Activated CD8-positive, alpha-beta memory T cell treated with anti-CD3 and anti-CD28 coated beads, Interleukin-2, amount 10 ng/mL, durations not matched to agents 7 days and 5 days (primary cell): Measurements from ENCODE around the gene SPAG17. TPM values are rescaled to one million over a fixed set of nuclear protein-coding genes. Genes with fewer than 3 reads are reported as not detected.
"Not testable (repeated sequence)": the region's sequence is repeated elsewhere in the genome, so short reads cannot be mapped to it uniquely, and the experiment has no call there.

Experiments used
- ATAC-seq: fragments of 150-1000 bp; cut with Tn5 transposase; one replicate; pipeline ENCODE4 v1.10.0; 2021; ENCODE audit warnings: moderate library complexity
- CTCF ChIA-PET: fragments of 350-600 bp; sonication (Branson Sonifier 250); formaldehyde crosslinking; loops from one replicate; lab custom pipeline; 2021; ENCODE audit warnings: antibody characterized with exemption; lab: Charles Lee
- DNase-seq: peaks from one replicate; pipeline ENCODE4 v3.0.0-alpha.2; 2020
- H3K27ac Mint-ChIP-seq: one replicate; pipeline ENCODE4 v1.8.0; 2021; ENCODE audit warnings: mild to moderate bottlenecking, mixed read lengths
- H3K27me3 Mint-ChIP-seq: one replicate; pipeline ENCODE4 v1.8.0; 2021; ENCODE audit warnings: mixed read lengths
- H3K36me3 Mint-ChIP-seq: one replicate; pipeline ENCODE4 v1.8.0; 2021; ENCODE audit warnings: mild to moderate bottlenecking, mixed read lengths
- H3K4me1 Mint-ChIP-seq: one replicate; pipeline ENCODE4 v1.8.0; 2021; ENCODE audit warnings: mixed read lengths
- H3K4me3 Mint-ChIP-seq: one replicate; pipeline ENCODE4 v1.8.0; 2021; ENCODE audit warnings: mild to moderate bottlenecking, moderate library complexity, mixed read lengths
- H3K9me3 Mint-ChIP-seq: one replicate; pipeline ENCODE4 v1.8.0; 2022; ENCODE audit warnings: low read depth, mixed read lengths
- total RNA-seq, 2 experiments: library from RNA; stranded (reverse); gene quantifications; one replicate each; pipeline ENCODE4 v1.2.3, GENCODE V29; 2021

The SPAG17 gene
- total RNA-seq, 2 experiments from 2014 or later = not detected

DNA sequence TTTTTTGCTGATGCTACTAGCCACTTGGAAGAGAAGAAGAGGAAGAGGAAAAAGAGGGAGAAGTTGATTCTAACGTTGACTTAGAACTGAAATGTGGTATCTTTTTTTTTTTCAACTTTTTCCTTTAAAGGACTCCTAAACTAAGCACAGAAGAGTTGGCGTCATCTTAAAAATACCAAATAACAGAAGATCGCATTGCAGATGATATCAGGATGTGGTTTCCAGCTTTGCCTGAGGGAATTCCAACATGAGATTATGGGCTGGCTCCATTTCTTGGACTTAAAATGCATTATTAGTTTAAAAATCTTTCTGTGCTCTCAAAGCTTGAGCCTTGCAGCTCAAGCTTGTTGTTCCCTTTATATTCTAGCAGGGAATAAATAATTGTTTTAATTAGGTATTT is 225.7 kb downstream of the SPAG17 start:
- Mint-ChIP-seq H3K4me3 (no peak overlapping the region), H3K27ac (no peak overlapping the region), H3K4me1 (no peaks in the 10 kb centered on the region), H3K36me3 (peaks cover 26% of the 10 kb centered on the region), H3K27me3 (no peaks in the 10 kb centered on the region), H3K9me3 (no peaks in the 10 kb centered on the region)
- CTCF ChIA-PET = interaction anchor here (0.6 kb wide), 1 partner anchor 230 kb away, joined by 3 read pairs; no protein-coding TSS in a partner anchor
- DNase-seq (no peak), ATAC-seq (no peak)

DNA sequence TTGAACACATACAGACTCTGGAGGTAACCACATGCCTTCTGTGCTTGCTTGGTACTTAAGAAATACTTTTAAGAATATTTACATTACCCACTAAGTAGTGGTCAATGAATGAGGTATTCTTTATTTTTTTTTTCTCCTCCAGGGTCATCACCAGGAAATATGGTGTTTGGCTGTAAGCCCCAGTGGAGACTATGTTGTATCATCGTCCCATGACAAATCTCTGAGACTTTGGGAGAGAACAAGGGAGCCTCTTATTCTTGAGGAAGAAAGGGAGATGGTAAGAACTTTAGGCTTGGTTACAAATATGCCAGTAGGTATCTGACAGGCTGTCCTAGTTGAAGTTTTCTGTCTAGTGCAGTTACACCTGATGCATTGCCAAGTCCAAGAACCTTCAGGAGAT is 232.6 kb downstream of the SPAG17 start:
- peaks cover 42% of the 10 kb centered on the region for H3K36me3 Mint-ChIP-seq
- H3K27ac Mint-ChIP-seq = no peak overlapping the region

GRCh38 chr1:117942293-117942692 is 242.7 kb downstream of the SPAG17 start:
- CTCF ChIA-PET = interaction anchor here (1.4 kb wide), 1 partner anchor 9 kb away, joined by 3 read pairs; no protein-coding TSS in a partner anchor
- ATAC-seq (no peak), DNase-seq (no peak)
- H3K4me1 Mint-ChIP-seq = no peaks in the 10 kb centered on the region
- no peaks in the 10 kb centered on the region for H3K27me3 Mint-ChIP-seq
- no peak overlapping the region for H3K4me3 Mint-ChIP-seq
- no peak overlapping the region for H3K27ac Mint-ChIP-seq
- H3K9me3 Mint-ChIP-seq = no peaks in the 10 kb centered on the region
- H3K36me3 Mint-ChIP-seq = peaks cover 44% of the 10 kb centered on the region

More for the DNA sequence above, 232.6 kb downstream of the SPAG17 start:
- Mint-ChIP-seq H3K27me3 (no peaks in the 10 kb centered on the region), H3K4me3 (no peak overlapping the region), H3K9me3 (no peaks in the 10 kb centered on the region), H3K4me1 (no peaks in the 10 kb centered on the region)
- CTCF ChIA-PET = no interaction called here
- no peak for ATAC-seq
- no peak for DNase-seq

DNA sequence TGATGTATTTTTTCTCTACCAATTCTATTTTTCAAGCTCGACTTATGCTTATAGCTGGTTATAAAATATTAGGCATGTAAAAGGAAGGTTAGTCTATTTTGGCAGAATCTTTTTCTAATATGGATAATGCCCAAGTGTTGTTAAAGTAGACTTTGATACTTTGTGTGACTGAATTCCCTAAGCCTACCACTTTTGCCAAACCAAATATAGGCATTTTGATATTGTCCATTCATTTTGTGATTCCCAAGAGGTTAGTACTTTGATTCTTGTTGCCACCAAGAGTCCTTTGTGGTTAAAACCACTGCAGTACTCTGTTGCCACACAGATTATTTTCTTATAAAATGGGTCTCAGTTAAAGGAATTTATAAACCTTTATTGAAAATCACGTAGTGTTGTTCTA is 251.3 kb downstream of the SPAG17 start:
- Mint-ChIP-seq H3K9me3 (no peaks in the 10 kb centered on the region), H3K27me3 (no peaks in the 10 kb centered on the region), H3K4me3 (no peak overlapping the region), H3K36me3 (peaks cover 21% of the 10 kb centered on the region), H3K27ac (no peak overlapping the region), H3K4me1 (peaks cover 37% of the 10 kb centered on the region)
- no peak for ATAC-seq
- CTCF ChIA-PET = interaction anchor here (1.7 kb wide), 1 partner anchor 10 kb away, joined by 4 read pairs; no protein-coding TSS in a partner anchor
- no peak for DNase-seq

GRCh38 chr1:117932576-117932975 is 252.5 kb downstream of the SPAG17 start:
- DNase-seq = no peak
- peaks cover 19% of the 10 kb centered on the region for H3K36me3 Mint-ChIP-seq
- no peak overlapping the region for H3K4me3 Mint-ChIP-seq
- CTCF ChIA-PET = interaction anchor here (0.6 to 1.7 kb wide), 2 partner anchors 11 to 282 kb away, joined by 3 to 4 read pairs; no protein-coding TSS in a partner anchor
- no peaks in the 10 kb centered on the region for H3K9me3 Mint-ChIP-seq
- H3K27ac Mint-ChIP-seq = no peak overlapping the region
- peaks cover 45% of the 10 kb centered on the region for H3K4me1 Mint-ChIP-seq
- H3K27me3 Mint-ChIP-seq = no peaks in the 10 kb centered on the region
- ATAC-seq = no peak

GRCh38 chr1:117930484-117930883 is 254.5 kb downstream of the SPAG17 start:
- CTCF ChIA-PET = interaction anchor here (2.9 kb wide), 1 partner anchor 35 kb away, joined by 16 read pairs; no protein-coding TSS in a partner anchor
- Mint-ChIP-seq H3K4me1 (peaks cover 48% of the 10 kb centered on the region), H3K4me3 (peak overlapping the region; percentile 88), H3K27me3 (no peaks in the 10 kb centered on the region), H3K9me3 (no peaks in the 10 kb centered on the region), H3K36me3 (peaks cover 19% of the 10 kb centered on the region), H3K27ac (peak overlapping the region; percentile 87)
- ATAC-seq = no peak
- DNase-seq = no peak

DNA sequence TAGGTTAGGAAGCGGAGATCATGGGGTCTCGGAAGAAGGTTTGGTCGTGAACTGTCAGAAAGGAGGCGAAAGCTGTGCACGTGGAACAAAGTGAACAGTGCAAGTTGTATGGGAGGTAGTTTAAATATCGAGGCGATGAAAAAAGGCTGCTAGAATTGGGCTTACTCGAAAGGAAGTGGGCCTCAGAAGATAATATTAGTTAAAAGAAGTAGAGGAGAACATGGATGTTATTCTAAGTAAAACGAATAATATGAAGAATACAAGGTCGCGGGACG is 254.9 kb downstream of the SPAG17 start:
- DNase-seq (no peak), ATAC-seq (no peak)
- Mint-ChIP-seq H3K27me3 (no peaks in the 10 kb centered on the region), H3K9me3 (no peaks in the 10 kb centered on the region), H3K27ac (peak overlapping the region; percentile 87), H3K36me3 (peaks cover 19% of the 10 kb centered on the region), H3K4me3 (peak overlapping the region; percentile 88), H3K4me1 (peaks cover 48% of the 10 kb centered on the region)
- CTCF ChIA-PET = interaction anchor here (2.9 kb wide), 1 partner anchor 35 kb away, joined by 16 read pairs; no protein-coding TSS in a partner anchor

DNA sequence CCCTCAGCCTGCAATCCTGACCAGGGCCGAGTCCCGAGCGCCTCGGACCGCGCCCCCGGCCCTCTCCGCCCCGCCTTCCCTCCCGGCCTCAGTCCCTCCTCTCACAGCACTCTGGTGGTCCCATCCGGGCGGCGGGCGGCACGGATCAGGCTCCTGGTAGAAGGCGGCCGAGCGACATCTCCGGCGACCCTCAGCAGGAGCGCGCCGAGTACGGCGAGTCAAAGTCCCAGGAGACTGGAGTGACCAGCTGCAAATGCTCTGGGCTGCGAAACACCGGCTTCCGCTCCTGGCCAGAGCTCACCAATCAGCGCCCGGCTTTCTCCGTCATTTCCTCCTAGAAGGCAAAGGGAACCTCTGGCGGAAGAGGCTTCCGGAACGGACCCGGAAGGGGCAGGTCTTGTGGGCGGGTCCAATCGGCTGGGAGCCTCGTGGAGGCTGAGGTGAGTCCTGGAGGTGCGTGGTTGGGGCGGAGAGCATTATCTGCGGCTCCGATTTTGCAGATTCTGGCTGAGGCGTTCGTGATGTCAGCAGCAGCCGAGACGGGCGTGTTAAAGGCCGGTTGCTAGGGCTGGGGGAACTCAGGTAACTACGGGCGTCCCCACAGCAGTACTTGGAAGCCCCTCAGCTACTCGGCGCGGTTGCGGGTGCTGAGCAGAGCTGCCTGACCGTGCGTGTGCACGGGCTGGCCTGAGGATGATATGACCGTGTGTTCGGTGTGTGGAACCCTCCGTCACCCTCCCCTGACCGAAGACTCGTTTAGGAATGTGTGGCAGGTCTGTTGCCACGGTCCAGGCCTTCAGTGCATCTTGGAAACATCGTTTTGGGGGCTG is 255.5 kb downstream of the SPAG17 start, which contains the start of the genes GDAP2 and WDR3:
Gene GDAP2 (minus strand): TSS at position 279 of the 830 bp plus-strand sequence. CDS start 9,264 bp downstream, outside the sequence.
Gene WDR3 (plus strand): TSS at position 397 of the 830 bp plus-strand sequence. CDS start 3,581 bp downstream, outside the sequence.
- Mint-ChIP-seq H3K27me3 (no peaks in the 10 kb centered on the region), H3K4me1 (peaks cover 48% of the 10 kb centered on the region), H3K27ac (peak within 1 kb of the TSS; percentile 87), H3K9me3 (no peaks in the 10 kb centered on the region), H3K4me3 (peak within 1 kb of the TSS; percentile 88), H3K36me3 (peaks cover 15% of the 10 kb centered on the region)
- ATAC-seq = peak; percentile 94
- peak; percentile 98 for DNase-seq
- CTCF ChIA-PET = interaction anchor here (1.0 to 2.9 kb wide), 3 partner anchors 10 to 394 kb away, joined by 3 to 16 read pairs (median 3); no protein-coding TSS in a partner anchor

DNA sequence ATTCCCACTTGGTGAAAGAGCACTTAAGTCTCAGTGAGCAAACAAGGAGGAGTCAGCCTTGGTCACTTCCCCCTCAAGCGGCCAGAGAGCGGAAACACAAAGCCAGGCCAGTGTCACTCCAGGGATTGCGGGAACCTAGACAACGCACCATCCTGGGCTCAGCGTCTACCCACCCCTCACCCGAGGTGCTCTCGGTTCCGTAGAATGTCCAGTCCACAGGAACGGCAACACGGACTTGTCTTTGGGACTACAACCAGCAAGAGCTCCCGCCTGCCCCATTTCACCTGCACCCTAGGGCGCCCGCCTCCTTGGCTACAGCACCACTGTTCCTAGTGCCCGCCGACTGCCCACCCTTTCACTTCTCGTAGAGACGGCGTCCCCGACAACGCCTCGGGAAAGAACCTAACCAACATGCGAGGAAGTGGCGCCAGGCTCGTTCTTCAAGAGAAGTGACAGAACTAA is 256.1 kb downstream of the SPAG17 start:
- no peaks in the 10 kb centered on the region for H3K9me3 Mint-ChIP-seq
- DNase-seq (peak; percentile 68), ATAC-seq (peak; percentile 45)
- H3K27ac Mint-ChIP-seq = peak overlapping the region; percentile 87
- peaks cover 44% of the 10 kb centered on the region for H3K4me1 Mint-ChIP-seq
- CTCF ChIA-PET = interaction anchor here (0.8 to 2.9 kb wide), 4 partner anchors 9 to 393 kb away, joined by 3 to 16 read pairs (median 3); no protein-coding TSS in a partner anchor
- peaks cover 11% of the 10 kb centered on the region for H3K36me3 Mint-ChIP-seq
- peak overlapping the region; percentile 88 for H3K4me3 Mint-ChIP-seq
- no peaks in the 10 kb centered on the region for H3K27me3 Mint-ChIP-seq

DNA sequence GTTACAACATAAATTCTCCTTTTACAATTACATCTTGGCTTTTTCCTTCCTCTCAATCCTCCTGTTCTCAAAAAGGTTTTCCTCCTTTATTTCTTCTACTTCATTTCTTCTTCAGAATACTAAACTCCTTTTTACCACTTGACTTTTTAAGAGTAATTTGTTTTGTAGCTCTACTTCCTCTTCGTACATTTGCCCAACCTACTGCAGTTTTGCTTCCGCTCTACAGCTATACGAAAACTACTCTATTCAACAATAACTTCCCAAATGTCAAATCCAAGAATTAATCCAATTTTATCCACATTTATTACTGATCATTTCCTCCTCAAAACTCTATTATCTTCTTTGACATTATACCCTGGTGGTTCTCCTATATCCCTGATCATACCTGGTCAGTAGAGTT is 259.0 kb downstream of the SPAG17 start:
- no peaks in the 10 kb centered on the region for H3K36me3 Mint-ChIP-seq
- DNase-seq = no peak
- H3K27ac Mint-ChIP-seq = no peak overlapping the region
- H3K9me3 Mint-ChIP-seq = no peaks in the 10 kb centered on the region
- peaks cover 21% of the 10 kb centered on the region for H3K4me1 Mint-ChIP-seq
- ATAC-seq = no peak
- H3K4me3 Mint-ChIP-seq = no peak overlapping the region
- H3K27me3 Mint-ChIP-seq = no peaks in the 10 kb centered on the region
- CTCF ChIA-PET = interaction anchor here (1.7 kb wide), 1 partner anchor 30 kb away, joined by 6 read pairs; no protein-coding TSS in a partner anchor

DNA sequence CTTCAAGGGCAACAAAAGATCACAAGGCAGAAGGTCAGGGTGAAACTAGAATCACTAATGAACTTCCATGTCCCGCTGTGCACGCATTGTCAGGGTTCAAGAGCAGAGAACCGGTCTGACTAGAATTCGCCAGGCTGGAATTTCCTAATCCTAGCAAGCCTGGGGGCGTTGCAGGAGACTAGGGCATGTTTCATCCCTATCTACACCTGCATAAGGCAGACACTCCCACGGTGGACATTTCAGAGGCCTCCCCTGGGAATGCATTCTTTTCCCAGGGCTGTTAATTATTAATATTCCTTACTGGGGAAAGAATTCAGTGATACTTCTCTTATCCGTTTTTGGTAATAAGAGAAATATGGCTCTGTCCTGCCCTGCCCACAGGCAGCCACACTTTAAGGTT is 262.3 kb downstream of the SPAG17 start:
- not testable (repeated sequence) for H3K36me3 Mint-ChIP-seq, H3K9me3 Mint-ChIP-seq, H3K27ac Mint-ChIP-seq

DNA sequence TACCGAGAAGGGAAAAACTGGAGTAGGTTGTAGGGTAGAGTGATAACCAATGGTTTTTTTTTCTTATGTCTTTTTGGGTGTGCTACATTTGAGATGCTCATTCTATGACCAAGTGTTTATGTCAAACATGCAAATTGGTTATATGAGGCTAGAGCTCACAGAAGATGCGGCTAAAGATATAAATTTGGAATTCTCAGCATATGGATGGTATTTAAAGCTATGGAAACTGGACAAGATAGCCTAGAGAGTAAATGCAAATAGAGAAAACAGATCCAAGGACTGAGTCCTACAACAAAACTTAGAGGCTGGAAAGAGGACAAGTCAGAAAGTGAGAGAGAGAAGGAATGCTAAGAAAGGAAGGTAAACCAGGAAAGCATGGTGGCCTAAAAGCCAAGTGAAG is 263.0 kb downstream of the SPAG17 start:
- no peak overlapping the region for H3K27ac Mint-ChIP-seq
- no peaks in the 10 kb centered on the region for H3K4me1 Mint-ChIP-seq
- no peaks in the 10 kb centered on the region for H3K27me3 Mint-ChIP-seq
- ATAC-seq (no peak), DNase-seq (no peak)
- H3K9me3 Mint-ChIP-seq = no peaks in the 10 kb centered on the region
- no peak overlapping the region for H3K4me3 Mint-ChIP-seq
- H3K36me3 Mint-ChIP-seq = peaks cover 14% of the 10 kb centered on the region
- CTCF ChIA-PET = no interaction called here

More for the DNA sequence above, 262.3 kb downstream of the SPAG17 start:
- H3K4me1 Mint-ChIP-seq, CTCF ChIA-PET, H3K4me3 Mint-ChIP-seq, ATAC-seq, DNase-seq, H3K27me3 Mint-ChIP-seq: not testable (repeated sequence)

- DNase-seq (no peak), ATAC-seq (no peak)
- Mint-ChIP-seq H3K27me3 (no peaks in the 10 kb centered on the region), H3K4me3 (no peak overlapping the region), H3K27ac (no peak overlapping the region), H3K36me3 (peaks cover 33% of the 10 kb centered on the region), H3K4me1 (no peaks in the 10 kb centered on the region), H3K9me3 (no peaks in the 10 kb centered on the region)
- CTCF ChIA-PET = interaction anchor here (0.9 to 4.2 kb wide), 2 partner anchors 9 to 23 kb away, joined by 3 to 13 read pairs; no protein-coding TSS in a partner anchor
Measured at GRCh38 chr1:117919376-117919775, 265.7 kb downstream of the SPAG17 start.
